Calu3 (cell line): ENCODE data around the gene CFAP92. TPM values are rescaled to one million over a fixed set of nuclear protein-coding genes. Genes with fewer than 3 reads are reported as not detected.

ENCODE experiments used
- Bru-seq: library from RNA; stranded (reverse); fragments of 400-500 nt; gene quantifications from one replicate; lab custom pipeline; 2021; lab: Mats Ljungman, UMichigan
- BruChase-seq, 2 experiments: library from RNA; stranded (reverse); fragments of 400-500 nt; gene quantifications; one replicate each; lab custom pipeline; 2021; lab: Mats Ljungman, UMichigan
- BruUV-seq: library from RNA; stranded (reverse); fragments of 400-500 nt; replicated peaks from 2 replicates; lab custom pipeline; 2021; lab: Mats Ljungman, UMichigan
- CTCF ChIA-PET: fragments of 300-600 bp; sonication (Branson Sonifier 250); formaldehyde crosslinking; loops from one replicate; lab custom pipeline; 2022; ENCODE audit warnings: antibody characterized with exemption; lab: Charles Lee
- DNase-seq: peaks from one replicate; pipeline ENCODE4 v3.0.0; 2022
- H3K27ac Mint-ChIP-seq: one replicate; pipeline ENCODE4 v1.8.0; 2022; ENCODE audit warnings: mixed read lengths; ENCODE audit not compliant: unreplicated experiment
- H3K27me3 Mint-ChIP-seq: one replicate; pipeline ENCODE4 v1.8.0; 2022; ENCODE audit warnings: mixed read lengths; ENCODE audit not compliant: unreplicated experiment
- H3K36me3 Mint-ChIP-seq: one replicate; pipeline ENCODE4 v1.8.0; 2022; ENCODE audit warnings: mild to moderate bottlenecking, moderate library complexity, mixed read lengths; ENCODE audit not compliant: insufficient read depth, unreplicated experiment
- H3K4me1 Mint-ChIP-seq: one replicate; pipeline ENCODE4 v1.8.0; 2022; ENCODE audit warnings: mild to moderate bottlenecking, low read depth, mixed read lengths; ENCODE audit not compliant: unreplicated experiment
- H3K4me3 Mint-ChIP-seq: one replicate; pipeline ENCODE4 v1.8.0; 2022; ENCODE audit warnings: mild to moderate bottlenecking, low read depth, moderate library complexity, mixed read lengths; ENCODE audit not compliant: unreplicated experiment
- H3K9me3 Mint-ChIP-seq: one replicate; pipeline ENCODE4 v1.8.0; 2022; ENCODE audit warnings: low read depth, mixed read lengths; ENCODE audit not compliant: unreplicated experiment
- intact Hi-C: fragments of 100-400 bp; cut with micrococcal nuclease; formaldehyde crosslinking; loops from one replicate; pipeline ENCODE4 v1.10.0; 2022; ENCODE audit not compliant: unreplicated experiment
- long read RNA-seq: library from polyadenylated mRNA; stranded (forward); transcript quantifications from one replicate; pipeline ENCODE4 v2.0.0, GENCODE V29; 2022
- total RNA-seq: library from RNA; stranded (reverse); gene quantifications from 2 replicates; pipeline ENCODE4 v1.2.3, GENCODE V29; 2022
- TF ChIP-seq, protein P1 (sequence below): fragments of 200-600 bp; IDR thresholded peaks from one replicate; pipeline ENCODE4 v1.8.0; 2022; ENCODE audit warnings: antibody characterized with exemption; ENCODE audit not compliant: unreplicated experiment

CFAP92 gene, protein sequence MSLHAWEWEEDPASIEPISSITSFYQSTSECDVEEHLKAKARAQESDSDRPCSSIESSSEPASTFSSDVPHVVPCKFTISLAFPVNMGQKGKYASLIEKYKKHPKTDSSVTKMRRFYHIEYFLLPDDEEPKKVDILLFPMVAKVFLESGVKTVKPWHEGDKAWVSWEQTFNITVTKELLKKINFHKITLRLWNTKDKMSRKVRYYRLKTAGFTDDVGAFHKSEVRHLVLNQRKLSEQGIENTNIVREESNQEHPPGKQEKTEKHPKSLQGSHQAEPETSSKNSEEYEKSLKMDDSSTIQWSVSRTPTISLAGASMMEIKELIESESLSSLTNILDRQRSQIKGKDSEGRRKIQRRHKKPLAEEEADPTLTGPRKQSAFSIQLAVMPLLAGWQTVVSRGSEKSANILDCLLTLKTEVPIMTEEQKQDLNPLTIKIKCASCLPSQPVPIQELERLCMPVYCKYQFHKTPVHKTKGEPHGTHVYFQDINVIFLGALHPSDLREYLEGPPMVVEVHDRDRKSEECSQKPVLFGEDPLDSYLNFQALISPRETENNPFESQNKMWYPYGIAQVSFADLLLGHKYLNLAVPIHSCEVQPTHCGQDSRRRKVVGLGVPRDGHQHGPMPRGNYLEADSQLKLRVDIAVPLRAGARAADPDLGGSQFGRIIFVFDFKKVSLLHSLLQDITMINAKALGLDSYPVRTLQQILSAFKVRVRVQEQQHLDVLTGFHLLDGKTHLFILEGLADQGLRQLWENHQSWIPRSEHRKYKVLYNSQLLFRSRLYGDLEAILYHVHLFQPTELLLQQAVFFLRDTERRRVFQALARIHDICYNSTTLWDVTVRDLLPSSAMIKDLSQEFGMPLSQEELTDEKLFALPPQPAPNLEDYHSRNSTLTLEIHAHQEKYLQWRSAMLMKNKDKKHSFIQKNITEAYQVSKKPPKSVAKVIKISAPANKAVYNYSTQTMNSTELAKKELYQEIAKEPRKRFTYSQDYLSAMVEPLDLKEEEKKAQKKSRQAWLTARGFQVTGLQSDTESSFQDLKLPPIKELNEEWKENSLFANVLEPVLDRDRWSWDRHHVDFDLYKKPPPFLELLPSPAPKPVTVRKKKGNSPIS
- total RNA-seq (0.92 and 1.3 TPM in 2 replicates), Bru-seq, nascent RNA (percentile 16 among the genes with signal in this experiment), BruChase-seq, experiment 1, labeled RNA remaining after a 6-hour chase (percentile 17 among the genes with signal in this experiment), BruChase-seq, experiment 2, labeled RNA remaining after a 2-hour chase (percentile 18 among the genes with signal in this experiment)
- long read RNA-seq, partial matches to known transcripts: 0 of 11 reads
- long read RNA-seq, other reads (novel, unspliced or antisense): 11 of 11 reads

DNA sequence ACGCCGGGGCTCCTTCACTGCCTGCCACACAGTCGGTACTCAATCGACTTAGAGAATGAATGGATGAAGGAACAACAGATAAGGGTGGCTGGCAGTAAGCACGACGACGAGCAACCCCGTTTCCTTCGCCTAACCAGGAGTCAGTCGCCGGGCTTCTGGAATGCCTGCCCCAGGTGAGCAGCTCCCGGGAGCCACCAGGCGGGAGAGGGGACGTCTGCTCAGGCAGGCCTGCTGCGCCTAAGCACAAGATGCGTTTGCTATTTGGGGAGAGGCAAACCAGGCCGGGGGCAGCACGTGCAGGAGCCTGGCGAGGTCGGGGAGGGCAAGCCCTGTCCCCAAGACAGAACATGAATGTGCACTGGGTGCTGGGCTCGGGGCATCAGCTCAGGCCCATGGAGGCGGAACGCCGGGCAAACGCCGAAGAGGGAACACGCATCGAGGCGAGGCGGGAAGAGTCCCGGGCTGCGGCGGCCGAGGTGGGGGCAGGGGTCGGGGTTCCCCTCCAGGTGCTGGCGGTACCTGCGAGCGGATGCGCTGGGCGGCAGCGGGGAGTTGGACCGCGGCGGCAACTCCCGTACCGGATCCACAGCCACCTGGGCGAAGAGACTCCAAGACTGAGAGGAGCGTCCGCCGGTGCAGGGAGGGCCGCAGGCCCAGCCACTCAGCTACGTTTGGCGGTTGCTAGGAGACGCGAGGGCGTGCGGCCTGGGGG lies at the start of gene CFAP92:
CFAP92 (minus strand) TSS at position 616 of the 712 bp plus-strand sequence. CDS start 772 bp downstream, outside the sequence.
- BruUV-seq: no TSS peak
- DNase-seq: peak; percentile 97
- peaks cover 12% of the 10 kb centered on the region for H3K36me3 Mint-ChIP-seq
- H3K27me3 Mint-ChIP-seq: peaks cover 83% of the 10 kb centered on the region
- peaks cover 16% of the 10 kb centered on the region for H3K4me1 Mint-ChIP-seq
- H3K9me3 Mint-ChIP-seq: no peaks in the 10 kb centered on the region
- peak within 1 kb of the TSS; percentile 75 for H3K4me3 Mint-ChIP-seq
- intact Hi-C loops: no loop called here
- CTCF ChIA-PET: interaction anchor here (0.6 to 2.2 kb wide), 12 partner anchors 10 to 382 kb away, joined by 3 to 11 read pairs (median 4); no protein-coding TSS in a partner anchor
- H3K27ac Mint-ChIP-seq: peak within 1 kb of the TSS; percentile 60
- TF ChIP-seq, protein P1, sequence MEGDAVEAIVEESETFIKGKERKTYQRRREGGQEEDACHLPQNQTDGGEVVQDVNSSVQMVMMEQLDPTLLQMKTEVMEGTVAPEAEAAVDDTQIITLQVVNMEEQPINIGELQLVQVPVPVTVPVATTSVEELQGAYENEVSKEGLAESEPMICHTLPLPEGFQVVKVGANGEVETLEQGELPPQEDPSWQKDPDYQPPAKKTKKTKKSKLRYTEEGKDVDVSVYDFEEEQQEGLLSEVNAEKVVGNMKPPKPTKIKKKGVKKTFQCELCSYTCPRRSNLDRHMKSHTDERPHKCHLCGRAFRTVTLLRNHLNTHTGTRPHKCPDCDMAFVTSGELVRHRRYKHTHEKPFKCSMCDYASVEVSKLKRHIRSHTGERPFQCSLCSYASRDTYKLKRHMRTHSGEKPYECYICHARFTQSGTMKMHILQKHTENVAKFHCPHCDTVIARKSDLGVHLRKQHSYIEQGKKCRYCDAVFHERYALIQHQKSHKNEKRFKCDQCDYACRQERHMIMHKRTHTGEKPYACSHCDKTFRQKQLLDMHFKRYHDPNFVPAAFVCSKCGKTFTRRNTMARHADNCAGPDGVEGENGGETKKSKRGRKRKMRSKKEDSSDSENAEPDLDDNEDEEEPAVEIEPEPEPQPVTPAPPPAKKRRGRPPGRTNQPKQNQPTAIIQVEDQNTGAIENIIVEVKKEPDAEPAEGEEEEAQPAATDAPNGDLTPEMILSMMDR: no peak

DNA sequence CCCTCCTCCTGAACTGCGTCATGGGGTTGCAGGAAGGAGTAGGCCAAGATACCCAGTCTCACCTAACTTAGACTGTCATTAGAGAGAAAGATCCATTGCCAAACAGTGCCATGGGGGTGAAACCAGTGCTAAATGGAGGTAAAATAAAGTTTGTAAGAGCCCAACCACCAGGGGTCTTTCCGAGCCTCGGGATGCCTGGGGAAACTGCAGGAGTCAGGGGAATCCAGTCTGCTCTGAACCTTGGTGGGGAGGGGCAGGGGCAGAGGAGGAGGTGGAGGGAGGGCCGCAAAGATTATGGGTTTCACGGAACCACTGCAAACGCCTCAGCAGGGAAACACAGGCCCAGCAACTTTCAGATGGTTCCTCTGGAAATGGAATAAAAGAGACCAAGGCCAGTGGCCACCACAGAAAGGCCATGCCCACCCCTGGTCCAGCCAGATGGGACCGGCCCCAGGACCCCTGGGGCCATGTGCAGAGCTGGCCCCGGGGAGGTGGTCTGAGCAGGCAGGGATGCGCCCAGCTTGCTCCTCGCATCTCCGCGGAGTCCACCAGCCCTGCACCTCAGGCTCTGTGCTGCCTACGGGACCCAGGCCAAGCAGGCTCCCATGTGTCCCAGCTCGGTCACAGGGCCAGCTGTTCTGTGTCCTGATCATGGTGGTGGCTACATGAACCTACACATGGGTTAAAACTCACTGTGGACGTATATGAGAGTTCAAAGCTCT lies 46.9 kb upstream of the CFAP92 start:
- H3K4me3 Mint-ChIP-seq: no peak overlapping the region
- CTCF ChIA-PET: interaction anchor here (0.9 to 1.0 kb wide), 2 partner anchors 13 to 71 kb away, joined by 3 to 4 read pairs; no protein-coding TSS in a partner anchor
- no peaks in the 10 kb centered on the region for H3K9me3 Mint-ChIP-seq
- H3K36me3 Mint-ChIP-seq: no peaks in the 10 kb centered on the region
- TF ChIP-seq, protein P1: no peak
- DNase-seq: no peak
- intact Hi-C loops: no loop called here
- peaks cover 73% of the 10 kb centered on the region for H3K27me3 Mint-ChIP-seq
- no peak overlapping the region for H3K27ac Mint-ChIP-seq
- BruUV-seq: no TSS peak
- H3K4me1 Mint-ChIP-seq: peaks cover 8% of the 10 kb centered on the region

DNA sequence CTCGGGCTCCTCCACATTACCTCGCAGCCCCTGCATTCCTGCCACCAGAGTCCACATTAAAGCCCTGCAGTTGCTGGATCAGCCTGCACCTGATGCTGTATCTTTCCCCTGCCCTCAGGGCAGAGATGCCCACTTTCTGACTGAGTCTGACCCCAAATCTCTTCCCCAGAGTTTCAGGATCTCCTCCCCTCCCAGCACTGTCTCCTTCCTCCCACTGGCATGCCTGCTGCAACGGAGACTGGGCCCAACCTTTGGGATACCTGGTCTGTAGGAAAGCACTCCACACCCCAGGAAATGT lies 46.1 kb upstream of the CFAP92 start:
- H3K9me3 Mint-ChIP-seq: no peaks in the 10 kb centered on the region
- H3K4me1 Mint-ChIP-seq: peaks cover 8% of the 10 kb centered on the region
- no TSS peak for BruUV-seq
- H3K27me3 Mint-ChIP-seq: peaks cover 76% of the 10 kb centered on the region
- H3K4me3 Mint-ChIP-seq: no peak overlapping the region
- intact Hi-C loops: no loop called here
- no peaks in the 10 kb centered on the region for H3K36me3 Mint-ChIP-seq
- no peak for DNase-seq
- H3K27ac Mint-ChIP-seq: no peak overlapping the region
- CTCF ChIA-PET: interaction anchor here (0.8 to 1.4 kb wide), 3 partner anchors 14 to 122 kb away, joined by 4 to 6 read pairs (median 5); no protein-coding TSS in a partner anchor
- TF ChIP-seq, protein P1: no peak
